Activated T-helper 17 cell treated with anti-CD3 and anti-CD28 coated beads, Interleukin-2, amount 50 U/mL, for 72 hours (primary cell): ENCODE measurements around the gene MARCHF3. TPM values are rescaled to one million over a fixed set of nuclear protein-coding genes. Genes with fewer than 3 reads are reported as not detected.
"Not testable (repeated sequence)": the region's sequence is repeated elsewhere in the genome, so short reads cannot be mapped to it uniquely, and the experiment has no call there.

Experiments used
- ATAC-seq: fragments of 150-1000 bp; cut with Tn5 transposase; replicated peaks from 2 replicates; pipeline ENCODE4 v1.10.0; 2021; ENCODE audit warnings: mild to moderate bottlenecking, moderate library complexity
- H3K27ac Mint-ChIP-seq: one replicate; pipeline ENCODE4 v1.8.0; 2022; ENCODE audit warnings: mixed read lengths
- H3K27me3 Mint-ChIP-seq: one replicate; pipeline ENCODE4 v1.8.0; 2022; ENCODE audit warnings: mixed read lengths
- H3K36me3 Mint-ChIP-seq: one replicate; pipeline ENCODE4 v1.8.0; 2022; ENCODE audit warnings: low read depth, mild to moderate bottlenecking, mixed read lengths
- H3K4me1 Mint-ChIP-seq: one replicate; pipeline ENCODE4 v1.8.0; 2022; ENCODE audit warnings: mixed read lengths
- H3K4me3 Mint-ChIP-seq: one replicate; pipeline ENCODE4 v1.8.0; 2022; ENCODE audit warnings: mild to moderate bottlenecking, mixed read lengths
- H3K9me3 Mint-ChIP-seq: one replicate; pipeline ENCODE4 v1.8.0; 2022; ENCODE audit warnings: mixed read lengths
- total RNA-seq, 2 donors: library from RNA; stranded (reverse); gene quantifications; one replicate each; pipeline ENCODE4 v1.2.3, GENCODE V29; 2022

The MARCHF3 gene
- total RNA-seq, 2 donors from 2014 or later: 2.3 to 2.9 TPM

DNA sequence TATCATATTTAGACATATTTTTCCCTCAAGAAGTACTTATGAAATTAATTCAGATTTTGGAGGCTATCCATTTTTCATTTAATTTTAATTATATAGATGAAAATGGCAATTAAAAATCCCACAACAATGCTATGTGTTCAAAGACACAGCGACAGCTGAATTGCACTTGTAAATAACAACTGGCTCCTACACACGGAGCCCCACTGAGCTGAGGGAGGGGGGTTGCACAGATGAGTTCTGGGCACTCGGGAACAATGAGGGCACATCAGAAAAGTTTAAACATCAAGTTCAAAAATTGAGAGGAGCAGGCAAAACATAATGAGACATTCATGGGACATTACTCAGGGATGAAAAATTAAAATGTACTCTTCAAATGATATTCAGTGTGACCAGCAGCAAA lies 104.9 kb downstream of the MARCHF3 start:
- Mint-ChIP-seq H3K4me1 (no peaks in the 10 kb centered on the region), H3K27ac (no peak overlapping the region), H3K9me3 (no peaks in the 10 kb centered on the region), H3K36me3 (no peaks in the 10 kb centered on the region), H3K27me3 (no peaks in the 10 kb centered on the region), H3K4me3 (no peak overlapping the region)
- ATAC-seq: no peak

DNA sequence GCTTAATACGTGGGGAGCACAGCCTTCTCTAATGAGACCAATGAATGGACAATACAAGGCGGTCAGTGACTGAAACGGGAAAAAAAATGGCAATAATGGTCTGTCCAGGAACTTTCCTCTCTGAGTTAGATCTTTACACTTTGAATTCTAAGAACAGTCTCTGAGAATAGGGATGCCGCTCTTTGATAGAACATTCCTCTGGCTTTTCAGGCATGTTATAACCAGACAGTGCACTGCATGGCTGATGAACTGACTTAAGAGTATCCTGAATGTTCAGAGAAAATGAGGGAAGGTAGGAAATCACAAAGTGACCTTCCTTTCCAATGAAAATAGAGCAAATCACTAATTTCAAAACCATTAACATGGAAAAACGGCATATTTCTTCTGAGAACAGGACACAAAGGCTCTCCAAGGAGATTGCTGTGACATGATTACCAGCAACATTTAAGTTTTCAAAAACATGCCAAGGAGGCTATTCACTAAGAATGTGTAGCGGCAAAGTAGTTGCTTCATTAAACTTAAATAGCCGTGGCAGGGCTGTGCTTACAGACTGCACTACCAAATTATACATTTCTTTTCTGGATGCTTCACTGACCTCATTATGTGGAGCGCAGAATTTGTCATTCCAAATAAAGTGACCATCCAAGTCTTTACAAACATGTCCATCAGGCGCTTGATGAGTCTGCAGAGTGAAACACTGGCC lies 105.9 kb downstream of the MARCHF3 start:
- Mint-ChIP-seq H3K36me3 (no peaks in the 10 kb centered on the region), H3K9me3 (no peaks in the 10 kb centered on the region), H3K4me3 (no peak overlapping the region), H3K4me1 (no peaks in the 10 kb centered on the region), H3K27me3 (no peaks in the 10 kb centered on the region), H3K27ac (no peak overlapping the region)
- ATAC-seq: no peak

GRCh38 chr5:126921241-126922091 lies 108.9 kb downstream of the MARCHF3 start:
- H3K36me3 Mint-ChIP-seq: no peaks in the 10 kb centered on the region
- H3K27me3 Mint-ChIP-seq: no peaks in the 10 kb centered on the region
- H3K4me3 Mint-ChIP-seq: no peak overlapping the region
- no peaks in the 10 kb centered on the region for H3K4me1 Mint-ChIP-seq
- ATAC-seq: no peak
- no peak overlapping the region for H3K27ac Mint-ChIP-seq
- no peaks in the 10 kb centered on the region for H3K9me3 Mint-ChIP-seq

GRCh38 chr5:126920291-126920690 lies 110.1 kb downstream of the MARCHF3 start:
- Mint-ChIP-seq H3K27me3 (no peaks in the 10 kb centered on the region), H3K27ac (no peak overlapping the region), H3K36me3 (no peaks in the 10 kb centered on the region), H3K4me1 (no peaks in the 10 kb centered on the region), H3K4me3 (no peak overlapping the region), H3K9me3 (no peaks in the 10 kb centered on the region)
- ATAC-seq: no peak

DNA sequence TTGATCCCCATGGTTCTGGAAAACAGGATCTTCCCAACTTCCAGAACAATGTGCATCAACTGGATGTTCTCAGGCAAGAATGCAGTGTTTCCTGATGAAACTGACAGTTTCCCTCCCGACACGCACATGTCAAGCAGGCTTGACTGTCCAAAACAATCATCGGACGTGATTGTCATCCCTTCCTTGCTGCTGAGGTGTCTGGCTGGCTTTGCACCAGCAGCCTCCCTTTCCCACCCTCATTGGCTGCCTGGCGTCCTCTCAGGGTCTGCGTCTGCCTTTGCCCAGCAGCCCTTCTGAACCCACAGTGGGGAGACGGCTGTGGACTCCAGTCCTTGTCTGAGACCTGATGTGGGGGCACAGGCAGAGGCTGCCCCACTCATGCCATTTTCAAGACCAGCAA lies 110.8 kb downstream of the MARCHF3 start:
- H3K27me3 Mint-ChIP-seq: no peaks in the 10 kb centered on the region
- no peaks in the 10 kb centered on the region for H3K4me1 Mint-ChIP-seq
- no peak overlapping the region for H3K4me3 Mint-ChIP-seq
- H3K36me3 Mint-ChIP-seq: no peaks in the 10 kb centered on the region
- H3K9me3 Mint-ChIP-seq: no peaks in the 10 kb centered on the region
- H3K27ac Mint-ChIP-seq: no peak overlapping the region
- ATAC-seq: no peak

DNA sequence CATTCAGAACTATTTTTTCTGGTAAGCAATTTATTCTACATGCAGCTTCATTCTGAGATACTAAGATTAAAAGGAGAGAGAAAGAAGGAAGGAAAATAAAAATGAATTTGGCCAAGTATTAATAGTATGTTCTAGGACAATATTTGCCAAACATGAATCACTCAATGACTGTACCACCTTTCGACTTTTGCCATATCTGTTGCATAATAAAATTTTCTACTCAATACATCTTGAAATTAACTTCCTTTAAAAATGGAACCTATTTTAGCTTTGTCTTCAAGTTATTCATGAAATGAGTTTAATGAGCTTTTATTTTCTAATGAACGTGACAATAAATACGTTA lies 111.8 kb downstream of the MARCHF3 start:
- Mint-ChIP-seq H3K27me3 (no peaks in the 10 kb centered on the region), H3K9me3 (no peaks in the 10 kb centered on the region), H3K36me3 (no peaks in the 10 kb centered on the region), H3K4me1 (no peaks in the 10 kb centered on the region), H3K27ac (no peak overlapping the region), H3K4me3 (no peak overlapping the region)
- ATAC-seq: no peak

GRCh38 chr5:126917918-126918614 lies 112.3 kb downstream of the MARCHF3 start:
- Mint-ChIP-seq H3K9me3 (no peaks in the 10 kb centered on the region), H3K36me3 (peaks cover 1% of the 10 kb centered on the region), H3K27ac (no peak overlapping the region), H3K4me3 (no peak overlapping the region), H3K27me3 (no peaks in the 10 kb centered on the region), H3K4me1 (no peaks in the 10 kb centered on the region)
- no peak for ATAC-seq

GRCh38 chr5:126915496-126915895 lies 114.9 kb downstream of the MARCHF3 start:
- no peak overlapping the region for H3K27ac Mint-ChIP-seq
- H3K4me1 Mint-ChIP-seq: no peaks in the 10 kb centered on the region
- H3K27me3 Mint-ChIP-seq: no peaks in the 10 kb centered on the region
- H3K36me3 Mint-ChIP-seq: peaks cover 14% of the 10 kb centered on the region
- peaks cover 3% of the 10 kb centered on the region for H3K9me3 Mint-ChIP-seq
- peak; percentile 47 for ATAC-seq
- H3K4me3 Mint-ChIP-seq: no peak overlapping the region

DNA sequence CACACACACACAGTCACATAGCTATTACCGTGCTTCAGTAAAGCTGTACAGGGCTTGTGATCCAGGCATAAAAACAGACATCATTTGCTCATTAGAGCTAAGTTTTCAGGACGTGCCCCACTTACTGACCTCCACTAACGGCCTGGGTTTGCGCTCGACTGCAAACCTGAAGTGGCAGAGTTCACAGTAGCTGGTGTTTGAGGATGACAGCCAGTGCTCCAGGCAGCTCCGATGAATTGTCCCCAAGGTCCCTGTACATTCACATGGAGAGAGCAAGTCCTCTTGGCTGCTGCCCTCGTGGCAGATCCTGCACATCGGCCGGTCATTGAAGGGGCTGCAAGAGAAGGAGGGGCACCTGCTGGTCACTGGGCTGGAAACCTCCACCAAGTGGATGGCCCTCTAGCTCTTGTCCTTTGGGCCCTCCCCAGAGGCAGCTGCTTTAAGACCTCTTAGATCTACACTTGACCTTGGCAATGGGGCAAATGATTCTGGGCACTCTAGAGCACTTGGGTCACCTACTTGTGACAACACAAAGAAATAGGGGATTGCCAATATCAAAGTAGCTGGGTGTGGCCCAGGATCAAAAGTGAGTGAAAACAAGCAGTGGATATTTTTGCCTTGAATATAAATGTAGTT lies 115.4 kb downstream of the MARCHF3 start:
- Mint-ChIP-seq H3K4me1 (peaks cover 4% of the 10 kb centered on the region), H3K9me3 (peaks cover 3% of the 10 kb centered on the region), H3K27ac (no peak overlapping the region), H3K36me3 (peaks cover 17% of the 10 kb centered on the region), H3K27me3 (no peaks in the 10 kb centered on the region), H3K4me3 (no peak overlapping the region)
- no peak for ATAC-seq

- Mint-ChIP-seq H3K9me3 (peaks cover 3% of the 10 kb centered on the region), H3K4me3 (no peak overlapping the region), H3K4me1 (peaks cover 6% of the 10 kb centered on the region), H3K27me3 (no peaks in the 10 kb centered on the region), H3K27ac (no peak overlapping the region), H3K36me3 (peaks cover 19% of the 10 kb centered on the region)
- ATAC-seq: no peak
Observed at GRCh38 chr5:126912616-126913200, 117.7 kb downstream of the MARCHF3 start.

DNA sequence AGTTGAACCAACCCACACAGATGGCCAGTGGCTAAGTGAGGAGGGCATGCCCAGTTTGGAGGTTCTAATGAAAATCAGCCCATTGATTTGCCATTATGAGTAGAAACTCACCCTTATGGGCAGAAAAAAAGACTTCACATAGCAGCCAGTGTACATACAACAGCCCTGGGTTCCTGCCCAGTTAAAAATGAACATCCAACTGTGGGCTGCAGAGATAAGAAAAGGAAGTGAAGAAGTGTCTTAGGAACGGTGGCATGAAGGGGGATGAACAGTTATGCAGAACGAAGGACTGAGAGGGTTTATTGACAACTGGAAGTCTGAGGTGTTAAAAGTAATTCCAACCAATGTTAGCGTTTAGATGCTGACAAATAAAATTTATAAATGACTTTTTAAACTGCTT lies 118.4 kb downstream of the MARCHF3 start:
- Mint-ChIP-seq H3K27ac (no peak overlapping the region), H3K4me1 (peaks cover 6% of the 10 kb centered on the region), H3K27me3 (no peaks in the 10 kb centered on the region), H3K9me3 (peaks cover 3% of the 10 kb centered on the region), H3K36me3 (peaks cover 19% of the 10 kb centered on the region), H3K4me3 (no peak overlapping the region)
- no peak for ATAC-seq

DNA sequence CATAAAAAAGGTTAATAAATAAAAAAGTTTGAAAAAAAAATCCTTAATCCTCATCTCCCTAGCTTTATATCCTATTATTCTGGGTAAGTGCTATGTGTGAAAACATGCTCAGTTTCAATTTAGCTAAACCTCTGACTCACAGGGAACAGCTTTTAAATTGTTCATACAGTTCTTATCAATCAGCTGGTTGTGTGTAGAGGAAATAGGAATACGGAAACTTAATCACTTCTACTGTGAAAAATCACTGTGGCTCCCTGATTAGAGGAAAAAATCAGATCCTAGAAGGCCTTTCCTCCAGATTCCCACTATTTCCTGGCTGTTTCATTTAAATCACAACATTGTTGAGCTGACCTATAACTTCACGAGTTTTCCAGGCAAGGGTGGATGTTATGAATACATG lies 120.5 kb downstream of the MARCHF3 start:
- ATAC-seq: peak; percentile 43
- Mint-ChIP-seq H3K36me3 (peaks cover 19% of the 10 kb centered on the region), H3K27ac (no peak overlapping the region), H3K27me3 (no peaks in the 10 kb centered on the region), H3K4me1 (peaks cover 6% of the 10 kb centered on the region), H3K4me3 (no peak overlapping the region), H3K9me3 (peaks cover 3% of the 10 kb centered on the region)

- not testable (repeated sequence) for H3K4me1 Mint-ChIP-seq, H3K27me3 Mint-ChIP-seq, H3K4me3 Mint-ChIP-seq, H3K36me3 Mint-ChIP-seq, H3K27ac Mint-ChIP-seq, H3K9me3 Mint-ChIP-seq, ATAC-seq
Observed at GRCh38 chr5:126904407-126904806, 126.0 kb downstream of the MARCHF3 start.

DNA sequence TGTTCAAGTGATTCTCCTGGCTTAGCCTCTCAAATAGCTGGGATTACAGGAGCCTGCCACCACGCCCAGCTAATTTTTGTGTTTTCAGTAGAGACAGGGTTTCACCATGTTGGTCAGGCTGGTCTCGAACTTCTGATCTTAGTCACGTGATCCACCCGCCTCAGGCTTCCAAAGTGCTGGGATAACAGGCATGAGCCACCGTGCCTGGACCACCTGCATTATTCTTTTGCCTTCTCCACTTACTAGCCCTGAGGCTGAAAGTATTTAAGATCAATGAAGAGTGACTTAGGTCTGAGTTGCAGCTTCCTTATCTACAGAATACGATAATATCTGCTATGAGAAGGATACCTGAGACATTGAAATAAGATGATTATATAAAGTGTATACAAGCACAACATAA lies 129.6 kb downstream of the MARCHF3 start:
- Mint-ChIP-seq H3K4me1 (no peaks in the 10 kb centered on the region), H3K4me3 (no peak overlapping the region), H3K27me3 (no peaks in the 10 kb centered on the region), H3K27ac (no peak overlapping the region), H3K36me3 (no peaks in the 10 kb centered on the region), H3K9me3 (peaks cover 3% of the 10 kb centered on the region)
- no peak for ATAC-seq
